ENCODE measurements around the gene ZNF124.

- TF ChIP-seq, protein P1, sequence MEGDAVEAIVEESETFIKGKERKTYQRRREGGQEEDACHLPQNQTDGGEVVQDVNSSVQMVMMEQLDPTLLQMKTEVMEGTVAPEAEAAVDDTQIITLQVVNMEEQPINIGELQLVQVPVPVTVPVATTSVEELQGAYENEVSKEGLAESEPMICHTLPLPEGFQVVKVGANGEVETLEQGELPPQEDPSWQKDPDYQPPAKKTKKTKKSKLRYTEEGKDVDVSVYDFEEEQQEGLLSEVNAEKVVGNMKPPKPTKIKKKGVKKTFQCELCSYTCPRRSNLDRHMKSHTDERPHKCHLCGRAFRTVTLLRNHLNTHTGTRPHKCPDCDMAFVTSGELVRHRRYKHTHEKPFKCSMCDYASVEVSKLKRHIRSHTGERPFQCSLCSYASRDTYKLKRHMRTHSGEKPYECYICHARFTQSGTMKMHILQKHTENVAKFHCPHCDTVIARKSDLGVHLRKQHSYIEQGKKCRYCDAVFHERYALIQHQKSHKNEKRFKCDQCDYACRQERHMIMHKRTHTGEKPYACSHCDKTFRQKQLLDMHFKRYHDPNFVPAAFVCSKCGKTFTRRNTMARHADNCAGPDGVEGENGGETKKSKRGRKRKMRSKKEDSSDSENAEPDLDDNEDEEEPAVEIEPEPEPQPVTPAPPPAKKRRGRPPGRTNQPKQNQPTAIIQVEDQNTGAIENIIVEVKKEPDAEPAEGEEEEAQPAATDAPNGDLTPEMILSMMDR (IDR thresholded peaks at IDR 0.05), result no peak
- no peak for TF ChIP-seq POLR2AphosphoS5 (IDR thresholded peaks at IDR 0.05)
- no peak for TF ChIP-seq EP300 (IDR thresholded peaks at IDR 0.05)
- no peak for TF ChIP-seq POLR2A (IDR thresholded peaks at IDR 0.05)
These were observed 6.1 kb downstream of the ZNF124 start for GRCh38 chr1:247165674-247166073.

Measured in gastroesophageal sphincter (tissue), 3 donors.